ENCODE data around the gene FNTB.

DNA sequence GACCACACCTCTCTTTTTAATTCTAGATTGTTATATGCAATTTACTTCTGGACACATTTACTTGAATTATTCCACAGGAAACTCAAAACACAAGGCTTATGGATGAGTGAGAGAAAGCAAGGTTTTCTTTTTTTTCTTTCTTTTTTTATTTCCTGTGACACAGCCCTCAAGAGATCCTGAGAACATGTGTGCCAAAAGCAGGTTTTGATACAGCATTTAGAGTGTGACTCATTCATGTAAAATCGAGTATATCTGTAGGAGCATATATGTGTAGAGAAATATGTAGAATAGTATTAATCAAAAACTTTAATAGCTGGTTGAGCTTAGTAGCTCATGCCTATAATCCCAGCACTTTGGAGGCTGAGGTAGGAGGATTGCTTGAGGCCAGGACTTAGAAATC lies 120.0 kb downstream of the FNTB start:
- TF ChIP-seq, protein P1, sequence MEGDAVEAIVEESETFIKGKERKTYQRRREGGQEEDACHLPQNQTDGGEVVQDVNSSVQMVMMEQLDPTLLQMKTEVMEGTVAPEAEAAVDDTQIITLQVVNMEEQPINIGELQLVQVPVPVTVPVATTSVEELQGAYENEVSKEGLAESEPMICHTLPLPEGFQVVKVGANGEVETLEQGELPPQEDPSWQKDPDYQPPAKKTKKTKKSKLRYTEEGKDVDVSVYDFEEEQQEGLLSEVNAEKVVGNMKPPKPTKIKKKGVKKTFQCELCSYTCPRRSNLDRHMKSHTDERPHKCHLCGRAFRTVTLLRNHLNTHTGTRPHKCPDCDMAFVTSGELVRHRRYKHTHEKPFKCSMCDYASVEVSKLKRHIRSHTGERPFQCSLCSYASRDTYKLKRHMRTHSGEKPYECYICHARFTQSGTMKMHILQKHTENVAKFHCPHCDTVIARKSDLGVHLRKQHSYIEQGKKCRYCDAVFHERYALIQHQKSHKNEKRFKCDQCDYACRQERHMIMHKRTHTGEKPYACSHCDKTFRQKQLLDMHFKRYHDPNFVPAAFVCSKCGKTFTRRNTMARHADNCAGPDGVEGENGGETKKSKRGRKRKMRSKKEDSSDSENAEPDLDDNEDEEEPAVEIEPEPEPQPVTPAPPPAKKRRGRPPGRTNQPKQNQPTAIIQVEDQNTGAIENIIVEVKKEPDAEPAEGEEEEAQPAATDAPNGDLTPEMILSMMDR (IDR thresholded peaks at IDR 0.05; ENCODE audit: borderline replicate concordance, extremely low read depth, low read length, poor library complexity, severe bottlenecking) = no peak
- no peak for TF ChIP-seq EZH2 (IDR thresholded peaks at IDR 0.05; ENCODE audit: borderline replicate concordance, low read depth, low read length, severe bottlenecking)

Measured in DND-41 (cell line).